Thymus (tissue), 11 donors: ENCODE results near the gene RCSD1. TPM values are rescaled to one million over a fixed set of nuclear protein-coding genes. Genes with fewer than 3 reads are reported as not detected.
"Not testable (repeated sequence)": the region's sequence is repeated elsewhere in the genome, so short reads cannot be mapped to it uniquely, and the experiment has no call there.

ENCODE experiments used
- DNase-seq, 9 donors: peaks; one replicate each; pipeline ENCODE4 v3.0.0-alpha.2; 2013; ENCODE audit warnings: low spot score in 9 of 9, low read depth in 6 of 9, missing footprints in 1 of 9
- H3K27ac ChIP-seq, 2 donors: one replicate each; pipeline ENCODE4 v1.5.1; 2013; ENCODE audit warnings: control low read depth in 1 of 2, low read depth in 1 of 2, low read length in 1 of 2, mild to moderate bottlenecking in 1 of 2, moderate library complexity in 1 of 2
- H3K27me3 ChIP-seq, 2 donors: one replicate each; pipeline ENCODE4 v1.5.1; 2013; ENCODE audit warnings: low read length in 1 of 2; ENCODE audit not compliant: control insufficient read depth in 2 of 2, insufficient read depth in 1 of 2
- H3K36me3 ChIP-seq, 2 donors: one replicate each; pipeline ENCODE4 v1.5.1; 2013; ENCODE audit warnings: low read length in 1 of 2, mild to moderate bottlenecking in 1 of 2, moderate library complexity in 1 of 2; ENCODE audit not compliant: control insufficient read depth in 2 of 2, insufficient read depth in 2 of 2
- H3K4me1 ChIP-seq, 2 donors: one replicate each; pipeline ENCODE4 v1.5.1; 2013; ENCODE audit warnings: low read length in 2 of 2; ENCODE audit not compliant: control insufficient read depth in 2 of 2, insufficient read depth in 2 of 2
- H3K4me3 ChIP-seq, 2 donors: one replicate each; pipeline ENCODE4 v1.5.1; 2013; ENCODE audit warnings: low read length in 2 of 2, control low read depth in 1 of 2, mild to moderate bottlenecking in 1 of 2
- H3K9me3 ChIP-seq, 2 donors: one replicate each; pipeline ENCODE4 v1.5.1; 2013; ENCODE audit warnings: low read length in 1 of 2, mild to moderate bottlenecking in 1 of 2; ENCODE audit not compliant: control insufficient read depth in 2 of 2, insufficient read depth in 1 of 2
- WGBS: extraction: QIAGEN DNeasy Blood & Tissue Kit; methylation state at CpG from one replicate; pipeline ENCODE4 v1.1.7; 2013; 5-methylcytosine and 5-hydroxymethylcytosine counted together
- polyA plus RNA-seq: library from polyadenylated mRNA; stranded (reverse); fragments of 200-250 nt; gene quantifications from one replicate; pipeline ENCODE4 v1.2.3, GENCODE V29; 2013
- total RNA-seq: library from RNA; stranded (reverse); fragments of 120-200 nt; gene quantifications from one replicate; pipeline ENCODE4 v1.2.4, GENCODE V29; 2013
- donor health status: healthy.

The RCSD1 gene
- total and polyA plus RNA-seq, 2 donors, result 69.4 to 95.8 TPM

DNA sequence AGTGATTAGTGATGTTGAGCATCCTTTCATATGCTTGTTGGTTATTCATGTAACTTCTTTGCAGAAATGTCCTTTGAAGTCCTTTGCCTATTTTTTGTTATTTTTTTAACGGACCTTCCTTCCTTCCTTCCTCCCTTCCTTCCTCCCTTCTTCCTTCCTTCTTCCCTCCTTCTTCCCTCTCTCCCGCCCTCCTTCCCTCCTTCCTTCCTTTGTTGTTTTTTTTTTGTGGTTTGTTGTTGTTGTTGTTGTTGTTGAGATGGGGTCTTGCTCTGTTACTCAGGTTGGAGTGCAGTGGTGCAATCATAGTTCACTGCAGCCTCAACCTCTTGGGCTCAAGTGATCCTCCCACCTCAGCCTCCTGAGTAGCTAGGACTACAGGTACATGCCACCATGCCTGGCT lies 16.0 kb upstream of the RCSD1 start:
- H3K36me3 ChIP-seq, H3K4me3 ChIP-seq, H3K27me3 ChIP-seq, H3K9me3 ChIP-seq, DNase-seq, H3K27ac ChIP-seq: not testable (repeated sequence)
- 98% methylated on average over 2 of the region's 2 CpGs for WGBS
- peaks cover 24 to 33% of the 10 kb centered on the region in 2 donors for H3K4me1 ChIP-seq

- H3K27ac ChIP-seq, result no peak overlapping the region
- no peak overlapping the region for H3K4me3 ChIP-seq
- WGBS, result 94% methylated on average over 1 of the region's 1 CpG
- H3K36me3 ChIP-seq, result no peaks in the 10 kb centered on the region
- no peak for DNase-seq
- peaks cover 25 to 36% of the 10 kb centered on the region in 2 donors for H3K4me1 ChIP-seq
- peaks cover 0 to 3% of the 10 kb centered on the region in 2 donors for H3K9me3 ChIP-seq
- H3K27me3 ChIP-seq, result no peaks in the 10 kb centered on the region
Measured at GRCh38 chr1:167614851-167615250, 15.2 kb upstream of the RCSD1 start.

- no peaks in the 10 kb centered on the region for H3K27me3 ChIP-seq
- DNase-seq, result no peak
- peaks cover 0 to 3% of the 10 kb centered on the region in 2 donors for H3K9me3 ChIP-seq
- WGBS, result 86% methylated on average over 8 of the region's 8 CpGs
- H3K36me3 ChIP-seq, result no peaks in the 10 kb centered on the region
- peak overlapping the region; percentile 39 to 40 for H3K4me3 ChIP-seq
- peaks cover 29 to 53% of the 10 kb centered on the region in 2 donors for H3K4me1 ChIP-seq
- H3K27ac ChIP-seq, result peak overlapping the region; percentile 84 to 96
Measured at GRCh38 chr1:167616521-167616920, 13.5 kb upstream of the RCSD1 start.

DNA sequence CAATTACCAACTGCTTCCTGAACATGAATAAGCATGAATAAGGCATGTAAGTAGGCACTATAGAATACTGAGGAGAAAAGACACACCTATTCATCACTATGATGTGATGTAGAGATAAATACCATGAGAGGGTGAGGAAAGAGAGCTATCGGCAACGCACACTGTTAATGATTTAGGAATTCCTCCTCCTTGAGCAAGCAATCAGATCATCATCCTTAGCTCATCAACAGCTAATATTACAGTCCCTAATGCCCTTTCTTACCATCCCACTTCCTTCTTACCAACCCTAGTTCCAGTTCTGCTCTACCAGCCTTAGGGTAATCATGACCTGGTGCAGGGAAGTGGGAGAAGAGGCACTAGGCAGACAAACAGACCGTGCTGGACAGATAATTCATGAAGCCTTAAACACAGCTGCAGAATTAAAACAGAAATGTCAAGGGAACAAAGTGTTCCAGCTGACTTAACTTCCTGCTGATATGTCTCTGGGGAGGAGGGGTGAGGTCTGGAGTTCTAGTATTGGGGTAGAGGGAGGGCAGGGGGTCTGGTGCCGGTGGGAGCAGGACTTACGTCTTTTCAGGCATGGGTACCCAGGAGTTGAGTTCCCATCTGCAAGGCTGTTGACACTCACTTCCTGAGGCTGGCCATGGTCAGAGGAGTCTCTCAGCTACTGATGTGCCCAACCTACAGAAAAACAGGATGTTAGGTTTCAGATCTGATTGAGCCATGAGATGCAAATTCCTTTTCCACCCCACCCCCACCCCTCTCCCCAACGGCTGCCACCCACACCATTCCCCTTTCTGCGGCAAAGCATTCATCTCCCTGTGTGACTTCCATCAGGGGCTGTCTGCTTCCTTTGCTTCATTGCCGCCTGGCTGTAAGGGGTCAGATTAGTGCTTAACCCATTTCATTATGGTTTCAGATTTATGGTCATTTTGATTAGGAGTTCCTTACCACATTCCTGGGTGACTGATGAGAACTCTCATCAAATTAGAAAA lies 12.6 kb upstream of the RCSD1 start:
- no peaks in the 10 kb centered on the region for H3K36me3 ChIP-seq
- H3K27ac ChIP-seq, result peak overlapping the region; percentile 84 to 96
- peak in 3 of 9 donors; percentile 50 to 79 (median 59) for DNase-seq
- 3% methylated on average over 8 of the region's 8 CpGs for WGBS
- H3K4me3 ChIP-seq, result peak overlapping the region; percentile 39 to 40
- H3K4me1 ChIP-seq, result peaks cover 30 to 58% of the 10 kb centered on the region in 2 donors
- no peaks in the 10 kb centered on the region for H3K27me3 ChIP-seq
- peaks cover 0 to 3% of the 10 kb centered on the region in 2 donors for H3K9me3 ChIP-seq

GRCh38 chr1:167618366-167618765 lies 11.7 kb upstream of the RCSD1 start:
- H3K27ac ChIP-seq, result peak overlapping the region; percentile 84 to 96
- 77% methylated on average over 13 of the region's 13 CpGs for whole genome bisulfite sequencing

GRCh38 chr1:167618789-167619188 lies 11.2 kb upstream of the RCSD1 start:
- DNase-seq, result no peak
- WGBS, result 86% methylated on average over 3 of the region's 3 CpGs
- no peaks in the 10 kb centered on the region for H3K36me3 ChIP-seq
- peak overlapping the region; percentile 84 to 96 for H3K27ac ChIP-seq
- peaks cover 0 to 3% of the 10 kb centered on the region in 2 donors for H3K9me3 ChIP-seq
- H3K4me3 ChIP-seq, result no peak overlapping the region
- no peaks in the 10 kb centered on the region for H3K27me3 ChIP-seq
- H3K4me1 ChIP-seq, result peaks cover 35 to 66% of the 10 kb centered on the region in 2 donors

More at GRCh38 chr1:167618366-167618765, 11.7 kb upstream of the RCSD1 start:
- Histone ChIP-seq H3K27me3 (no peaks in the 10 kb centered on the region), H3K4me1 (peaks cover 35 to 66% of the 10 kb centered on the region in 2 donors), H3K4me3 (no peak overlapping the region), H3K36me3 (no peaks in the 10 kb centered on the region), H3K9me3 (peaks cover 0 to 3% of the 10 kb centered on the region in 2 donors)
- no peak for DNase-seq

DNA sequence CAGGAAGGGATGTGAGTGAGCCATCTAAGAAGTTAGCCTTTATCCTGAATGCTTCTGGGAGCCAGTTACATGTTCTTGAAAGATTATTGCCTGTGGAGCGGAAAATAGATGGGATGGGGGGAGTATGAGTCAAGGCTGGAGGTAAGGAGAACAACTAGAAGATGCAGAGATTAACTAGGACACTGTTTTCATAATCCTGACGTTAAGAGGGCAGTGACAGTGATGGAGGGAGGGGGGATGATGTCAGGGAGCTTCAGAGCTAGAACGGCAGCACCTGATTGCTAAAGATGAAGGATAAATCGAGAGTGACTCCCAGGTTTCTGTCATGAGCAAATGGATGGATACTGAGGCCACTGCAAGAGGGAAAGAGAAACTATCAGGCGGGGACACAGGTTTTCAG lies 10.0 kb upstream of the RCSD1 start:
- DNase-seq, result no peak
- H3K4me3 ChIP-seq, result no peak overlapping the region
- no peaks in the 10 kb centered on the region for H3K36me3 ChIP-seq
- H3K4me1 ChIP-seq, result peaks cover 35 to 66% of the 10 kb centered on the region in 2 donors
- peak overlapping the region in 1 of 2 donors; percentile 19 for H3K27ac ChIP-seq
- no peaks in the 10 kb centered on the region for H3K27me3 ChIP-seq
- H3K9me3 ChIP-seq, result peaks cover 0 to 6% of the 10 kb centered on the region in 2 donors
- 78% methylated on average over 5 of the region's 5 CpGs for WGBS

- peak overlapping the region in 1 of 2 donors; percentile 12 for H3K27ac ChIP-seq
Measured at GRCh38 chr1:167621780-167622313, 8.2 kb upstream of the RCSD1 start.

DNA sequence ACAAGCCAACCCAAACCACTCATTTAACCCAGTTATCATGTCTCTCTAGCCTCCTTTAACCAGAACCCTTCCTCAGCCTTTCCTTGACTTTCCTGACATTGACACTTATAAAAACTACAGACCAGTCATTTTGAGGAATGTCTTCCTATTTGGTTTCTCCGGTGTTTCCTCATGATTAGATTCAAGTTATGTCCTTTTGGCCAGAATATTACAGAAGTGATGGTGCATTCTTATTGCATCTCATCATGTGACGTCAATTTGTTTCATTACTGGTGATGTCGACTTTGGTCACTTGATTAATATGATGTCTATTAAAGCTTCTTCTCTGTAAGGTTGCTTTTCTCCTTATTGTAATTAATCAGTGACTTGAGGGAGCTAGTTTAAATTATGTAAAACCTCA lies 6.1 kb upstream of the RCSD1 start:
- Histone ChIP-seq H3K9me3 (peaks cover 0 to 5% of the 10 kb centered on the region in 2 donors), H3K36me3 (no peaks in the 10 kb centered on the region), H3K27ac (no peak overlapping the region), H3K4me3 (no peak overlapping the region), H3K4me1 (peaks cover 24 to 60% of the 10 kb centered on the region in 2 donors), H3K27me3 (no peaks in the 10 kb centered on the region)
- DNase-seq, result no peak
- WGBS, result 95% methylated on average over 3 of the region's 3 CpGs

More at GRCh38 chr1:167621780-167622313, 8.2 kb upstream of the RCSD1 start:
- Histone ChIP-seq H3K27me3 (no peaks in the 10 kb centered on the region), H3K36me3 (no peaks in the 10 kb centered on the region), H3K4me1 (peaks cover 31 to 59% of the 10 kb centered on the region in 2 donors), H3K4me3 (no peak overlapping the region), H3K9me3 (peaks cover 0 to 5% of the 10 kb centered on the region in 2 donors)
- 70% methylated on average over 4 of the region's 4 CpGs for WGBS
- peak in 1 of 9 donors; percentile 59 for DNase-seq
